ENCODE data around the gene CCDC27.
A peak's percentile ranks its signal among the peaks of the same experiment; 100 is the strongest.

The CCDC27 gene

GRCh38 chr1:3752400-3752945 lies at the start of gene CCDC27:
CCDC27 (plus strand) TSS chr1:3752450; CDS start chr1:3752482, 32 bp downstream.
- ChIA-PET CTCF (no interaction called here), POLR2A (no interaction called here)
- TF ChIP-seq, protein P1, sequence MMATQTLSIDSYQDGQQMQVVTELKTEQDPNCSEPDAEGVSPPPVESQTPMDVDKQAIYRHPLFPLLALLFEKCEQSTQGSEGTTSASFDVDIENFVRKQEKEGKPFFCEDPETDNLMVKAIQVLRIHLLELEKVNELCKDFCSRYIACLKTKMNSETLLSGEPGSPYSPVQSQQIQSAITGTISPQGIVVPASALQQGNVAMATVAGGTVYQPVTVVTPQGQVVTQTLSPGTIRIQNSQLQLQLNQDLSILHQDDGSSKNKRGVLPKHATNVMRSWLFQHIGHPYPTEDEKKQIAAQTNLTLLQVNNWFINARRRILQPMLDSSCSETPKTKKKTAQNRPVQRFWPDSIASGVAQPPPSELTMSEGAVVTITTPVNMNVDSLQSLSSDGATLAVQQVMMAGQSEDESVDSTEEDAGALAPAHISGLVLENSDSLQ (IDR thresholded peaks at IDR 0.05): no peak
- TF ChIP-seq LEF1 (IDR thresholded peaks at IDR 0.05; ENCODE audit: borderline replicate concordance) (no peak), HDGF (IDR thresholded peaks at IDR 0.05; ENCODE audit: borderline replicate concordance) (no peak), TARDBP (IDR thresholded peaks at IDR 0.05) (no peak), FOXK2 (IDR thresholded peaks at IDR 0.05) (no peak), SUZ12 (IDR thresholded peaks at IDR 0.05) (no peak), ZNF384 (IDR thresholded peaks at IDR 0.05) (no peak), SP1 (IDR thresholded peaks at IDR 0.05) (no peak), ARNT (IDR thresholded peaks at IDR 0.05) (no peak), FOXA1 (IDR thresholded peaks at IDR 0.05) (no peak), NFRKB (IDR thresholded peaks at IDR 0.05) (no peak), ELF4 (IDR thresholded peaks at IDR 0.05) (no peak), FOXM1 (IDR thresholded peaks at IDR 0.05; ENCODE audit: borderline replicate concordance) (no peak), BHLHE40 (IDR thresholded peaks at IDR 0.05; ENCODE audit: borderline replicate concordance) (no peak), CTBP1 (IDR thresholded peaks at IDR 0.05; ENCODE audit: borderline replicate concordance) (no peak), L3MBTL2 (conservative IDR thresholded peaks at IDR 0.05) (no peak)
- DNase-seq (ENCODE audit: extremely low spot score): no peak

DNA sequence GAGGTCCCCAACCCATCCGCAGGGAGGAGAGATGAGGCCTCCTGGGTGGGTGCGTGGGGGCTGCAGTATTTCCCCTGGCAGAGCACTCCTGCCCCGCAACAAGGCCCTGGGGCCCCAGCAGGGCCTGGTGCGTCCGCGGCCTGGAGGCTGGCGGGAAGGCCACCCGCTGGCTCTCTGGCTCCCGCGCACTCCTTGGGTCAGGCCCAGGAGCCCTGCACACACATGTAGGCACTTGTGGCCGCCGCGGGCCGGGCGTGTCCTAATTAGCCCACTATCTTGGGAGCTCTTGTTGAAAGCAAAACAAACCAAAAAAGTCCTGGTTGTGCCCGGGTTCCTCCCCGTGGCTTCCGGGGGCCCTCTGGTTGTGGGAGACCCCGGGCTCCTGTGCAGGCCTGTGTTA lies 49.7 kb upstream of the CCDC27 start:
- DNase-seq (ENCODE audit: extremely low spot score): peak; percentile 39
- CTCF ChIA-PET: interaction anchor here (0.6 to 1.5 kb wide), 3 partner anchors 12 to 22 kb away, joined by 3 to 4 read pairs (median 3); no protein-coding TSS in a partner anchor
- POLR2A ChIA-PET: interaction anchor here (0.9 to 1.0 kb wide), 2 partner anchors 8 to 51 kb away, joined by 3 read pairs; no protein-coding TSS in a partner anchor
- TF ChIP-seq ARNT (IDR thresholded peaks at IDR 0.05): no peak
- TF ChIP-seq NFRKB (IDR thresholded peaks at IDR 0.05): no peak
- TF ChIP-seq BHLHE40 (IDR thresholded peaks at IDR 0.05; ENCODE audit: borderline replicate concordance): no peak
- TF ChIP-seq FOXM1 (IDR thresholded peaks at IDR 0.05; ENCODE audit: borderline replicate concordance): no peak
- no peak for TF ChIP-seq TARDBP (IDR thresholded peaks at IDR 0.05)
- TF ChIP-seq, protein P1 (IDR thresholded peaks at IDR 0.05): no peak
- TF ChIP-seq SUZ12 (IDR thresholded peaks at IDR 0.05): no peak
- TF ChIP-seq FOXA1 (IDR thresholded peaks at IDR 0.05): no peak
- TF ChIP-seq L3MBTL2 (conservative IDR thresholded peaks at IDR 0.05): no peak
- TF ChIP-seq CTBP1 (IDR thresholded peaks at IDR 0.05; ENCODE audit: borderline replicate concordance): no peak

- TF ChIP-seq NFRKB (IDR thresholded peaks at IDR 0.05) (no peak), ARNT (IDR thresholded peaks at IDR 0.05) (no peak), TARDBP (IDR thresholded peaks at IDR 0.05) (no peak), FOXK2 (IDR thresholded peaks at IDR 0.05) (no peak), L3MBTL2 (conservative IDR thresholded peaks at IDR 0.05) (no peak), CTBP1 (IDR thresholded peaks at IDR 0.05; ENCODE audit: borderline replicate concordance) (no peak), ELF4 (IDR thresholded peaks at IDR 0.05) (no peak), ZNF384 (IDR thresholded peaks at IDR 0.05) (no peak), SUZ12 (IDR thresholded peaks at IDR 0.05) (no peak), BHLHE40 (IDR thresholded peaks at IDR 0.05; ENCODE audit: borderline replicate concordance) (no peak), FOXA1 (IDR thresholded peaks at IDR 0.05) (no peak), SP1 (IDR thresholded peaks at IDR 0.05) (no peak), HDGF (IDR thresholded peaks at IDR 0.05; ENCODE audit: borderline replicate concordance) (no peak), LEF1 (IDR thresholded peaks at IDR 0.05; ENCODE audit: borderline replicate concordance) (no peak), FOXM1 (IDR thresholded peaks at IDR 0.05; ENCODE audit: borderline replicate concordance) (no peak)
- TF ChIP-seq, protein P1 (IDR thresholded peaks at IDR 0.05): no peak
- ChIA-PET CTCF (interaction anchor here (0.6 to 1.5 kb wide), 3 partner anchors 12 to 21 kb away, joined by 3 to 4 read pairs (median 3); no protein-coding TSS in a partner anchor), POLR2A (interaction anchor here (0.9 to 1.0 kb wide), 2 partner anchors 8 to 52 kb away, joined by 3 read pairs; no protein-coding TSS in a partner anchor)
- no peak for DNase-seq (ENCODE audit: extremely low spot score)
Observed at GRCh38 chr1:3702990-3703728, 49.1 kb upstream of the CCDC27 start.

DNA sequence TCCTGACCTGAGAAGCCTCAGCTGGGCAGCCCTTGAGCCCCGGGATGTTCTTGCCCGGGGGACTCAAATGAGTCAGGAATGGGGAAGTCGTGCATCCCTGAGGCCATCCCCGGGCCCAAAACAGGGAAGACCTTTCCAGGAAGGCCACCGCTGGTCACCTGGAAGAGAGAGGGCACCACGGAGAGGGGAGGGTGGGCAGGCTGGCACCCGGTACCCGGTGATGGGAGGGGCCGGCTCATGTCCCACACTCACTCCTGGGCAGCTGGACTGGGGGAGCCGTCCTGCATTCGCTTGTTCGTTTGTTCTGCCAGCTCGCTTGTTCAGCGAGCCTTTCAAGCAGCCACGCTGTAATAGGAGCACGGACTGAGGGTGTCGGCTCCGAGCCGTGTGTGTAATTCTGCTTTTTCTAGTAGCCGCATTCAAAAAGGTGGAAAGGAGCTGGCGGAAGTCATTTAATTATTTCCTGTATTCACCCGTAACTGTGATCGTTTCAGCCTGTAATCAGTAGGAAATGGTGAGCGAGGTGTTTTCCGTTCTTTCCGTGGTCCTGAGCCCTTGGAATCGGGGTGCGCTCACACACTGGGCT lies 48.4 kb upstream of the CCDC27 start:
- CTCF ChIA-PET: no interaction called here
- TF ChIP-seq ZNF384 (IDR thresholded peaks at IDR 0.05): no peak
- TF ChIP-seq SUZ12 (IDR thresholded peaks at IDR 0.05): no peak
- TF ChIP-seq L3MBTL2 (conservative IDR thresholded peaks at IDR 0.05): no peak
- no peak for TF ChIP-seq NFRKB (IDR thresholded peaks at IDR 0.05)
- no peak for TF ChIP-seq LEF1 (IDR thresholded peaks at IDR 0.05; ENCODE audit: borderline replicate concordance)
- TF ChIP-seq ELF4 (IDR thresholded peaks at IDR 0.05): no peak
- no peak for TF ChIP-seq SP1 (IDR thresholded peaks at IDR 0.05)
- no peak for TF ChIP-seq FOXA1 (IDR thresholded peaks at IDR 0.05)
- TF ChIP-seq HDGF (IDR thresholded peaks at IDR 0.05; ENCODE audit: borderline replicate concordance): no peak
- no peak for TF ChIP-seq BHLHE40 (IDR thresholded peaks at IDR 0.05; ENCODE audit: borderline replicate concordance)
- TF ChIP-seq, protein P1 (IDR thresholded peaks at IDR 0.05): no peak
- TF ChIP-seq ARNT (IDR thresholded peaks at IDR 0.05): no peak
- no peak for TF ChIP-seq CTBP1 (IDR thresholded peaks at IDR 0.05; ENCODE audit: borderline replicate concordance)
- TF ChIP-seq FOXK2 (IDR thresholded peaks at IDR 0.05): no peak
- no peak for TF ChIP-seq TARDBP (IDR thresholded peaks at IDR 0.05)
- no peak for TF ChIP-seq FOXM1 (IDR thresholded peaks at IDR 0.05; ENCODE audit: borderline replicate concordance)
- DNase-seq (ENCODE audit: extremely low spot score): no peak
- POLR2A ChIA-PET: no interaction called here
